Glutamatergic neuron (in vitro differentiated cells): ENCODE results near the gene RNF149. TPM values are rescaled to one million over a fixed set of nuclear protein-coding genes. Genes with fewer than 3 reads are reported as not detected.

Experiments used
- DNase-seq: peaks from one replicate; pipeline ENCODE4 v3.0.0; 2022
- H3K27ac Mint-ChIP-seq: one replicate; pipeline ENCODE4 v1.8.0; 2020; ENCODE audit warnings: mild to moderate bottlenecking, mixed read lengths, inconsistent platforms; ENCODE audit not compliant: unreplicated experiment
- H3K27me3 Mint-ChIP-seq: one replicate; pipeline ENCODE4 v1.8.0; 2020; ENCODE audit warnings: mild to moderate bottlenecking, moderate library complexity, mixed read lengths, inconsistent platforms; ENCODE audit not compliant: unreplicated experiment
- H3K36me3 Mint-ChIP-seq: one replicate; pipeline ENCODE4 v1.8.0; 2020; ENCODE audit warnings: mild to moderate bottlenecking, mixed read lengths, inconsistent platforms; ENCODE audit not compliant: unreplicated experiment
- H3K4me1 Mint-ChIP-seq: one replicate; pipeline ENCODE4 v1.8.0; 2020; ENCODE audit warnings: mild to moderate bottlenecking, low read depth, mixed read lengths, inconsistent platforms; ENCODE audit not compliant: unreplicated experiment
- H3K4me3 Mint-ChIP-seq: one replicate; pipeline ENCODE4 v1.8.0; 2020; ENCODE audit warnings: mild to moderate bottlenecking, mixed read lengths, inconsistent platforms; ENCODE audit not compliant: unreplicated experiment
- H3K9me3 Mint-ChIP-seq: one replicate; pipeline ENCODE4 v1.8.0; 2020; ENCODE audit warnings: mild to moderate bottlenecking, moderate library complexity, mixed read lengths, inconsistent platforms; ENCODE audit not compliant: unreplicated experiment
- total RNA-seq: library from RNA; stranded (reverse); fragmentation: NEBNext Ultra II Directional; extraction: Animal tissue kit (Norgen Biotek cat#: 25700); gene quantifications from one replicate; pipeline ENCODE4 v1.2.1, GENCODE V29; 2021; ENCODE audit not compliant: unreplicated experiment
- TF ChIP-seq, protein P1 (sequence below): fragments of 200-600 bp; sonication (generic); IDR thresholded peaks from one replicate; pipeline ENCODE4 v1.5.0; 2021; ENCODE audit not compliant: partially characterized antibody, unreplicated experiment

RNF149 gene
- total RNA-seq, 1 donor from 2014 or later = 26.9 TPM

DNA sequence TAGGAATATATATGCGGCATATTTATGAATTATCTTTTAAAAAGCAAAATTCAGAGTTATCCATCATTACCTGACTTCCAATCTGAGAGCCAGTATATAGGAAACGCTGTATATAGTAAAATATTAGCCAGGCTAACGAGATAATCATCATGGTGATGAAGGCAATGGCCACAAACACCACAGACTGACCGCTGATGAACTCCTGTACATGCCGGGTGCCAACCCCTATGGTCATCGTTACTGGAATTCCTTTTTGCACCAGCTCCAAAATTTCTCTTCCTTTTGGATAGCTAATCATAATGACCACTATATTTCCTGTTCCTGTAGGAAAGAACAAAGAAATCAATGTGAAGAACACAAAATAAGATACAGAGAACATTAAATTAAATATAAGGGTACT, 13.6 kb downstream of the RNF149 start:
- no peak overlapping the region for H3K4me3 Mint-ChIP-seq
- no peak for DNase-seq
- H3K27me3 Mint-ChIP-seq = peaks cover 4% of the 10 kb centered on the region
- no peak overlapping the region for H3K27ac Mint-ChIP-seq
- no peaks in the 10 kb centered on the region for H3K9me3 Mint-ChIP-seq
- no peaks in the 10 kb centered on the region for H3K36me3 Mint-ChIP-seq
- TF ChIP-seq, protein P1, sequence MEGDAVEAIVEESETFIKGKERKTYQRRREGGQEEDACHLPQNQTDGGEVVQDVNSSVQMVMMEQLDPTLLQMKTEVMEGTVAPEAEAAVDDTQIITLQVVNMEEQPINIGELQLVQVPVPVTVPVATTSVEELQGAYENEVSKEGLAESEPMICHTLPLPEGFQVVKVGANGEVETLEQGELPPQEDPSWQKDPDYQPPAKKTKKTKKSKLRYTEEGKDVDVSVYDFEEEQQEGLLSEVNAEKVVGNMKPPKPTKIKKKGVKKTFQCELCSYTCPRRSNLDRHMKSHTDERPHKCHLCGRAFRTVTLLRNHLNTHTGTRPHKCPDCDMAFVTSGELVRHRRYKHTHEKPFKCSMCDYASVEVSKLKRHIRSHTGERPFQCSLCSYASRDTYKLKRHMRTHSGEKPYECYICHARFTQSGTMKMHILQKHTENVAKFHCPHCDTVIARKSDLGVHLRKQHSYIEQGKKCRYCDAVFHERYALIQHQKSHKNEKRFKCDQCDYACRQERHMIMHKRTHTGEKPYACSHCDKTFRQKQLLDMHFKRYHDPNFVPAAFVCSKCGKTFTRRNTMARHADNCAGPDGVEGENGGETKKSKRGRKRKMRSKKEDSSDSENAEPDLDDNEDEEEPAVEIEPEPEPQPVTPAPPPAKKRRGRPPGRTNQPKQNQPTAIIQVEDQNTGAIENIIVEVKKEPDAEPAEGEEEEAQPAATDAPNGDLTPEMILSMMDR = no peak
- H3K4me1 Mint-ChIP-seq = peaks cover 3% of the 10 kb centered on the region

DNA sequence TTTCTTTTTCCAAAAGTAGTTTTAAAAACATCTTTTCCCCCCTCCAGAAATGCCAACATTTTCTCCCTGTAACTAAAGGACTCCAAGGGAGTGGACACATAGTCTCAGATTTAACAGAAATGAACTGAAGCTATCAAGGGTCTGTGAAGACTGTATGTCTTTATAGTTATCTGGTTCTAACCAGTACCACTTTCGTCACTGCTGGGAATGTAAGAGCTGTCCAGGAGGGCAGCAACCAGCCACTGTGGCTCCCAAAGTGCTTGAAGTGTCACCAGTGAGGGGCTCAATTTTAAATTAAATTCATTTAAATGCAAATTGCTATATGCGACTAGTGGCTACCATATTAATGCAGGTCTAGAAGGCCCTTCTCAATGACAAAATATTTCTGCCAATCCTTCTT, 15.0 kb downstream of the RNF149 start:
- H3K4me1 Mint-ChIP-seq = peaks cover 3% of the 10 kb centered on the region

DNA sequence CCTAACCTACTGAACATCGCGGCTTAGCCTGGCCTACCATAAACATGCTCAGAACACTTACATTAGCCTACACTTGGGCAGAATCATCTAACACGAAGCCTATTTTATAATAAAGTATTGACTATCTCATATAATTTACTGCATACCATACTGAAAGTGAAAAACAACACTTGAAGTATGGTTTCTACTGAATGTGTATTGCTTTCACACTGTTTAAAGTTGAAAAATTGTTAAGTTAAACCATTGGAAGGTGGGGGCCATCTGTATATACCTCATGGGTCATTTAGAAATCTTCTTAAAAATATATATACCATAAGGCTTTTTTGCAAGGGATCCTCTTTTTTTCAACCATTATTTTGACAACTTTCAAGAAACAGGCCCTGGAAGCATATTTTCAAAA, 16.5 kb downstream of the RNF149 start:
- Mint-ChIP-seq H3K4me1 (peaks cover 3% of the 10 kb centered on the region), H3K9me3 (no peaks in the 10 kb centered on the region), H3K36me3 (no peaks in the 10 kb centered on the region), H3K27me3 (peaks cover 2% of the 10 kb centered on the region), H3K27ac (no peak overlapping the region), H3K4me3 (no peak overlapping the region)
- TF ChIP-seq, protein P1 = no peak
- DNase-seq = no peak

More for the DNA sequence above, 15.0 kb downstream of the RNF149 start:
- no peak overlapping the region for H3K4me3 Mint-ChIP-seq
- H3K36me3 Mint-ChIP-seq = no peaks in the 10 kb centered on the region
- no peaks in the 10 kb centered on the region for H3K9me3 Mint-ChIP-seq
- H3K27ac Mint-ChIP-seq = no peak overlapping the region
- TF ChIP-seq, protein P1 = no peak
- DNase-seq = no peak
- peaks cover 2% of the 10 kb centered on the region for H3K27me3 Mint-ChIP-seq

DNA sequence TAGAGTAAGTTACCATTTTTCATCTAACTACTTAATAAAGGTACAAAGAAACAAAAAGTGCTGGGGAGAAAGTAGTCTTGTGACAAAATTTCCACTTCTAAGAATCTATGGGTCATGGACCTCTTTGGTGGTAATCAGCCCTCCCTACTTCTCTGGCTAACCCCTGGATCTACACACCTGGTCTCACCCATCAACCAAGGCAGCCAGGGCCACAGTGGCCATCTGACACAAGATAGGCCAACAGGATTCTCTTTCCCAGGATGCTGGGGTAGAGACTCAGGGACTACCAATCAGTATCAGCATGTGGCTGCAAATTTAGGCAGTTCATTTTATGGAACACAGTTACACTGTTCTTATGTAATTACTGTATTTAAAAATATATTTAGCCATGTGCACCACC, 17.8 kb downstream of the RNF149 start:
- H3K36me3 Mint-ChIP-seq = no peaks in the 10 kb centered on the region
- H3K9me3 Mint-ChIP-seq = no peaks in the 10 kb centered on the region
- no peak overlapping the region for H3K27ac Mint-ChIP-seq
- H3K4me3 Mint-ChIP-seq = no peak overlapping the region
- no peak for DNase-seq
- H3K27me3 Mint-ChIP-seq = peaks cover 2% of the 10 kb centered on the region
- H3K4me1 Mint-ChIP-seq = no peaks in the 10 kb centered on the region
- TF ChIP-seq, protein P1 = no peak

DNA sequence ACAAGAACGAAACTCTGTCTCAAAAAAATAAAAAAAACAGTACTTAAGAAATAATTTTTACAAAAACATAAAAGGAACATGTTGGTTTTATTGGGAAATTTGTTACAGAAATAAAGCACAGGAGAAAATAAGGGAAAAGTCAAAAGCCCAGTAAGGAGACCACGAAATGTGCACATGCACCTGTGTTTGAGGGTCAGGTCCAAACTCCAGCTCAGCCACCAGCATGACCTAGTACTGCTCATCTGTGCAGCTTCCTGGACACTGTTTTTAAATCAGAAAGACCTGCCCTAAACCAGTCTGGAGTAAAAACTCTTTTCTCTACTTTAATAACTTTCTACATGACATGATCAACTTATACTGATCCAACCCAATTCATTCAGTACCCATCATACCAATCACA, 21.2 kb downstream of the RNF149 start:
- Mint-ChIP-seq H3K27ac (no peak overlapping the region), H3K4me1 (no peaks in the 10 kb centered on the region), H3K9me3 (peaks cover 2% of the 10 kb centered on the region), H3K4me3 (no peak overlapping the region), H3K36me3 (no peaks in the 10 kb centered on the region), H3K27me3 (peaks cover 4% of the 10 kb centered on the region)
- no peak for DNase-seq
- TF ChIP-seq, protein P1 = no peak
